Activated CD8-positive, alpha-beta T cell treated with anti-CD3 and anti-CD28 coated beads for 36 hours (primary cell): ENCODE results near the gene SPAG16. TPM values are rescaled to one million over a fixed set of nuclear protein-coding genes. Genes with fewer than 3 reads are reported as not detected.

Source experiments
- ATAC-seq: fragments of 200-7000 bp; cut with Tn5 transposase; one replicate; pipeline ENCODE4 v1.10.0; 2021; ENCODE audit warnings: mild to moderate bottlenecking, moderate library complexity
- CTCF ChIA-PET: fragments of 350-600 bp; sonication (Branson Sonifier 250); formaldehyde crosslinking; loops from one replicate; lab custom pipeline; 2021; ENCODE audit warnings: antibody characterized with exemption; lab: Charles Lee
- POLR2A ChIA-PET: fragments of 350-600 bp; sonication (Branson Sonifier 250); formaldehyde crosslinking; loops from one replicate; lab custom pipeline; 2021; ENCODE audit warnings: antibody characterized with exemption; lab: Charles Lee
- DNase-seq: peaks from one replicate; pipeline ENCODE4 v3.0.0-alpha.2; 2020
- H3K27ac Mint-ChIP-seq: one replicate; pipeline ENCODE4 v1.8.0; 2021; ENCODE audit warnings: mild to moderate bottlenecking, mixed read lengths
- H3K27me3 Mint-ChIP-seq: one replicate; pipeline ENCODE4 v1.8.0; 2021; ENCODE audit warnings: mixed read lengths
- H3K36me3 Mint-ChIP-seq: one replicate; pipeline ENCODE4 v1.8.0; 2021; ENCODE audit warnings: low read depth, mixed read lengths
- H3K4me1 Mint-ChIP-seq: one replicate; pipeline ENCODE4 v1.8.0; 2021; ENCODE audit warnings: low read depth, mixed read lengths
- H3K4me3 Mint-ChIP-seq: one replicate; pipeline ENCODE4 v1.8.0; 2021; ENCODE audit warnings: mild to moderate bottlenecking, moderate library complexity, mixed read lengths
- H3K9me3 Mint-ChIP-seq: one replicate; pipeline ENCODE4 v1.8.0; 2021; ENCODE audit warnings: mixed read lengths
- CTCF ChIP-seq: fragments of 200-600 bp; IDR thresholded peaks from one replicate; pipeline ENCODE4 v1.8.0; 2022; ENCODE audit warnings: antibody characterized with exemption, mild to moderate bottlenecking
- intact Hi-C: fragments of 100-400 bp; cut with micrococcal nuclease; formaldehyde crosslinking; loops from one replicate; pipeline ENCODE4 v1.10.0; 2022
- total RNA-seq, 2 experiments: library from RNA; stranded (reverse); gene quantifications; one replicate each; pipeline ENCODE4 v1.2.3, GENCODE V29; 2021

Gene SPAG16
- total RNA-seq, 2 experiments from 2014 or later = 9.4 to 11.7 TPM

- intact Hi-C loops = no loop called here
- H3K4me1 Mint-ChIP-seq = no peaks in the 10 kb centered on the region
- DNase-seq (no peak), ATAC-seq (no peak)
- H3K9me3 Mint-ChIP-seq = no peaks in the 10 kb centered on the region
- H3K27ac Mint-ChIP-seq = no peak overlapping the region
- no peaks in the 10 kb centered on the region for H3K27me3 Mint-ChIP-seq
- H3K4me3 Mint-ChIP-seq = no peak overlapping the region
- ChIA-PET POLR2A (no interaction called here), CTCF (interaction anchor here (0.5 kb wide), 1 partner anchor 725 kb away, joined by 3 read pairs; no protein-coding TSS in a partner anchor)
- TF ChIP-seq CTCF = no peak
- no peaks in the 10 kb centered on the region for H3K36me3 Mint-ChIP-seq
Measured at GRCh38 chr2:213411582-213412289, 127.5 kb downstream of the SPAG16 start.

DNA sequence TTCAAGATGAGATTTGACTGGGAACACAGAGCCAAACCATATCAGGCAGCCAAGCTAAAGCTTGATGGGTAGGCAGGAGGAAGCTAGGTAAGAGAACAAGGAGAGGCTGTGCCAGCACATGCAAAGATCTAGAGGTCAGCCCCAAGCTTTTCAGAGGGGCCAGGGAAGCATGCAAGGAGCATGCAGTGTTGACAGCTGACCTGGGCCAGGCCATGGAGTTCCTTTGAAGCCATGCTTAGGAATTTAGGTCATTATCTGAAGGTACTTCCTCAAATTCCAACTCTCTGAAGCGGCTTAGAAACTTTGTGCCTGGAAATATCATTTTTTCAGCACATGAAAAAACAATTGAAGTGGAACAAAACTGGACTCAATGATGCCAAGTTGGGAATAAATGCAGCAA lies 130.8 kb downstream of the SPAG16 start:
- Mint-ChIP-seq H3K9me3 (no peaks in the 10 kb centered on the region), H3K27ac (no peak overlapping the region), H3K4me1 (no peaks in the 10 kb centered on the region), H3K36me3 (no peaks in the 10 kb centered on the region), H3K27me3 (no peaks in the 10 kb centered on the region), H3K4me3 (no peak overlapping the region)
- DNase-seq (no peak), ATAC-seq (no peak)
- intact Hi-C loops = no loop called here
- no peak for TF ChIP-seq CTCF
- CTCF ChIA-PET = no interaction called here
- POLR2A ChIA-PET = no interaction called here

GRCh38 chr2:213416832-213417231 lies 132.6 kb downstream of the SPAG16 start:
- ATAC-seq (no peak), DNase-seq (no peak)
- ChIA-PET CTCF (no interaction called here), POLR2A (no interaction called here)
- H3K27ac Mint-ChIP-seq = no peak overlapping the region
- no peak for TF ChIP-seq CTCF
- no peak overlapping the region for H3K4me3 Mint-ChIP-seq
- H3K36me3 Mint-ChIP-seq = no peaks in the 10 kb centered on the region
- no peaks in the 10 kb centered on the region for H3K4me1 Mint-ChIP-seq
- intact Hi-C loops = no loop called here
- H3K27me3 Mint-ChIP-seq = no peaks in the 10 kb centered on the region
- H3K9me3 Mint-ChIP-seq = no peaks in the 10 kb centered on the region

DNA sequence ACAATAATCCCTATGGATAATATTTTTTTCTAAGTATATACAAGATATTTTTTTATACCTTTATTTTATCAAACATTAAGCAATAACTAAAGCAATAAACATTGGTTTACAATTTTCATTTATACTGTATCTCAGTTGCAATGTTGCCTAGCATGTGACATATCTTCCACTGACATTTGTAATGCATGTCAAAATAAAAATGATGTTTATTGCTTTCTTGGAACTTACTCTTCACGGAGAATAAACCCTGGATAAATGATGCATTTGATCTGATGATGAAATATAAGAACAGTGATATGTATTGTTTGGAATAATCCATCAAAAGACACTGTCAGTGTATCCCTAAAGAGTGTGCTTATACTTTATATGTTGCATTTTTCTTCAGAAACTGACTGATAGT lies 135.7 kb downstream of the SPAG16 start:
- intact Hi-C loops = no loop called here
- TF ChIP-seq CTCF = no peak
- Mint-ChIP-seq H3K27me3 (no peaks in the 10 kb centered on the region), H3K9me3 (no peaks in the 10 kb centered on the region), H3K36me3 (no peaks in the 10 kb centered on the region), H3K27ac (no peak overlapping the region), H3K4me3 (no peak overlapping the region), H3K4me1 (no peaks in the 10 kb centered on the region)
- ATAC-seq (no peak), DNase-seq (no peak)
- POLR2A ChIA-PET = no interaction called here
- CTCF ChIA-PET = no interaction called here

DNA sequence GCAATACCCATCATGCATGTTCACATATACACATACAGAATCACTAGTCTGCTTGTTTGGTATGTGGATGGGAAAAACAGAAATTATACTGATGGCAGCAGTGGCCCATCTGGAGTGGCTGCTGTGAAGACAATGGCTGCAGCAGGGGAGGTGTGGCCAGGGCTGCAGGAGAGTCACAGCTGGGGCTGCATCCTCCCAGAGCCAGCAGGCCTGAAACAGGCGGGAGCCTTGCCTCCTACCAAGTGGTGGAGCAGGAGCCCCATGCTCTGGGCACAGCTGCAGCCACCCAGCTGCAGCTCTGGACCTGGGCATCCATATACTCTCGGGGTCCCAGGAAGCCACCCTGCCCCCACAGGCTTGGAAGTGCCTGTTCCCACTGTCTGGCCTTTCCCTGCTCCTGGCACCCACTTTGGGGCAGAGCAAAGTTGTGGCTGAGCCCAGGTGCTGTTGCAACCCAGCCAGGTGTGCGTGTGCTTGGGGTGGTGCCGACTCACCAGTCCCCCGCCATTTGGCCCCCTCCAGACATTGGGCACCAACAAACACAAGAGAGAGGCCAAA lies 136.6 kb downstream of the SPAG16 start:
- Mint-ChIP-seq H3K4me3 (no peak overlapping the region), H3K36me3 (no peaks in the 10 kb centered on the region), H3K27me3 (no peaks in the 10 kb centered on the region), H3K4me1 (no peaks in the 10 kb centered on the region), H3K27ac (no peak overlapping the region), H3K9me3 (no peaks in the 10 kb centered on the region)
- TF ChIP-seq CTCF = no peak
- intact Hi-C loops = no loop called here
- POLR2A ChIA-PET = no interaction called here
- ATAC-seq = no peak
- CTCF ChIA-PET = no interaction called here
- no peak for DNase-seq
